OCI-LY7 (cell line): ENCODE measurements around the gene ALOXE3. TPM values are rescaled to one million over a fixed set of nuclear protein-coding genes. Genes with fewer than 3 reads are reported as not detected.

Experiments
- BruUV-seq: library from RNA; stranded (reverse); fragments of 400-500 nt; replicated peaks from 2 replicates; lab custom pipeline; 2021; lab: Mats Ljungman, UMichigan
- CTCF ChIA-PET: fragments of 300-600 bp; sonication (Branson Sonifier 250); formaldehyde crosslinking; loops from one replicate; lab custom pipeline; 2022; ENCODE audit warnings: antibody characterized with exemption; ENCODE audit not compliant: unreplicated experiment; lab: Charles Lee
- POLR2A ChIA-PET: fragments of 300-600 bp; sonication (Branson Sonifier 250); formaldehyde crosslinking; loops from one replicate; lab custom pipeline; 2022; ENCODE audit warnings: antibody characterized with exemption; lab: Charles Lee
- DNase-seq: peaks from one replicate; pipeline ENCODE4 v3.0.0-alpha.2; 2015; ENCODE audit warnings: low spot score
- H2AFZ ChIP-seq: fragments of 200-600 bp; sonication (generic), shearing (Covaris generic); 2 replicates; pipeline ENCODE4 v1.6.1; 2014; ENCODE audit warnings: mild to moderate bottlenecking, antibody characterized with exemption, low read length, moderate library complexity
- H3K27ac ChIP-seq: fragments of 200-600 bp; sonication (generic); 2 replicates; pipeline ENCODE4 v1.5.1; 2014; ENCODE audit warnings: mixed run types, low read depth, mild to moderate bottlenecking, moderate library complexity, low read length, inconsistent platforms; ENCODE audit not compliant: poor library complexity, severe bottlenecking
- H3K36me3 ChIP-seq: fragments of 200-600 bp; sonication (generic); 2 replicates; pipeline ENCODE4 v1.6.1; 2014; ENCODE audit warnings: mild to moderate bottlenecking, antibody characterized with exemption, low read length, moderate library complexity, mixed read lengths; ENCODE audit not compliant: insufficient read depth
- H3K4me1 ChIP-seq: fragments of 200-600 bp; sonication (generic); 2 replicates; pipeline ENCODE4 v1.5.1; 2014; ENCODE audit warnings: mild to moderate bottlenecking, low read length; ENCODE audit not compliant: insufficient read depth, poor library complexity, severe bottlenecking
- H3K4me2 ChIP-seq: fragments of 200-600 bp; sonication (generic); 2 replicates; pipeline ENCODE4 v1.6.1; 2014; ENCODE audit warnings: mild to moderate bottlenecking, low read length
- H3K4me3 ChIP-seq: fragments of 200-600 bp; sonication (generic); 2 replicates; pipeline ENCODE4 v1.5.1; 2014; ENCODE audit warnings: mild to moderate bottlenecking, low read depth, low read length; ENCODE audit not compliant: poor library complexity, severe bottlenecking
- H3K79me2 ChIP-seq: fragments of 200-600 bp; sonication (generic); 2 replicates; pipeline ENCODE4 v1.6.1; 2016; ENCODE audit warnings: low read depth, mild to moderate bottlenecking, low read length, moderate library complexity, mixed read lengths; ENCODE audit not compliant: insufficient read depth
- H3K9me2 ChIP-seq: fragments of 200-600 bp; sonication (generic); 2 replicates; pipeline ENCODE4 v1.6.1; 2016; ENCODE audit warnings: mild to moderate bottlenecking, low read length, mixed read lengths; ENCODE audit not compliant: insufficient read depth
- H3K9me3 ChIP-seq: fragments of 200-600 bp; sonication (generic); 2 replicates; pipeline ENCODE4 v1.6.1; 2014; ENCODE audit warnings: mild to moderate bottlenecking, mixed run types, low read length, mixed read lengths
- H4K20me1 ChIP-seq: fragments of 200-600 bp; sonication (generic); 2 replicates; pipeline ENCODE4 v1.6.1; 2014; ENCODE audit warnings: mild to moderate bottlenecking, antibody characterized with exemption, low read length, moderate library complexity, mixed read lengths; ENCODE audit not compliant: insufficient read depth
- CTCF ChIP-seq: fragments of 200-600 bp; sonication (generic); conservative IDR thresholded peaks from 2 replicates; pipeline ENCODE4 v1.5.1; 2014; ENCODE audit warnings: mild to moderate bottlenecking, antibody characterized with exemption, low read length, moderate library complexity, mixed read lengths
- EZH2phosphoT487 ChIP-seq: fragments of 200-600 bp; sonication (generic); IDR thresholded peaks from 2 replicates; pipeline ENCODE4 v1.6.1; 2018; ENCODE audit warnings: low read depth, borderline replicate concordance, mild to moderate bottlenecking, mixed run types, antibody characterized with exemption, low read length, moderate library complexity, mixed read lengths
- intact Hi-C: fragments of 100-400 bp; cut with micrococcal nuclease; formaldehyde crosslinking; loops from one replicate; pipeline ENCODE4 v1.10.0; 2022; ENCODE audit not compliant: unreplicated experiment
- total RNA-seq, 2 experiments: library from RNA; depleted of rRNA in 1 of 2; stranded (reverse); fragments of >200 nt in 1 of 2; shearing (Covaris generic) in 1 of 2; gene quantifications; 2 replicates each; pipeline ENCODE4 v1.2.3, GENCODE V29; 2014 to 2022

Gene ALOXE3
- total RNA-seq, 2 experiments from 2014 or later = 0.10 TPM; not detected in 1

DNA sequence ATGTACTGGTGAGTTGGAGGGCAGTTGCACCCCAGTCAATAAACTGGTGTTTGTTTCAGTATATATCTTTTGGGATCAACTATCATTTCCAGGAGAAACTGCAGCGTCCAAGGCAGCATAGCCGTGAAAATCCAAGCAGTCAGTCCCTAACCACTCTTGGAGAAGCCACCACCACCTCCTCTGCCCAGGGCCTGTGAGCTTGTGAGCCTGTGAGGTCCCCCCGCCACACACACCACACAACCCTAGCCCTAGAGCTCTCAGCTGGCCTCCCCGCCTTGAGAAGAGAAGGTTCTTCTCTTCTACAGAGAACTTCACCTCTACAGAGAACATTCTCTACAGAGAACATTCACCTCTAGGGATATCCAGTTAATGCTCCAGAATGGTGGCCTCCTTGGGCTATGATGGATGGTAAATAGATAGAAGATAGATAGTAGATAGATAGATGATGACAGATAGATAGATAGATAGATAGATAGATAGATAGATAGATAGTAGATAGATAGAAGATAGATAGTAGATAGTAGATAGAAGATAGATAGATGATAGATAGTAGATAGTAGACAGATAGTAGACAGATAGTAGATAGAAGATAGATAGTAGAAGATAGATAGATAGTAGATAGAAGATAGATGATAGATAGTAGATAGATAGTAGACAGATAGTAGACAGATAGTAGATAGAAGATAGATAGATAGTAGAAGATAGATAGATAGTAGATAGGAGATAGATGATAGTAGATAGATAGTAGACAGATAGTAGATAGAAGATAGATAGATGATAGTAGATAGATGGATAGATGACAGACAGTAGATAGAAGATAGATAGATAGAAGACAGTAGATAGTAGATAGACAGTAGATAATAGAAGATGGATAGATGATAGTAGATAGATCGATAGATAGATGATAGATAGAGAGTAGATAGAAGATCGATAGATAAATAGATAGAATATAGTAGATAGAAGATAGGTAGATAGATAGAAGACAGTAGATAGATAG lies 65.8 kb downstream of the ALOXE3 start:
- Histone ChIP-seq H3K4me2 (no peak overlapping the region), H3K79me2 (no peaks in the 10 kb centered on the region), H2AFZ (no peak overlapping the region), H3K36me3 (no peaks in the 10 kb centered on the region), H3K9me3 (no peaks in the 10 kb centered on the region), H3K4me3 (no peak overlapping the region), H3K4me1 (peaks cover 12% of the 10 kb centered on the region), H4K20me1 (no peaks in the 10 kb centered on the region), H3K27ac (no peak overlapping the region), H3K9me2 (no peaks in the 10 kb centered on the region)
- CTCF ChIA-PET = no interaction called here
- DNase-seq = no peak
- POLR2A ChIA-PET = no interaction called here
- BruUV-seq = no TSS peak
- TF ChIP-seq EZH2phosphoT487 (no peak), CTCF (no peak)
- intact Hi-C loops = no loop called here

DNA sequence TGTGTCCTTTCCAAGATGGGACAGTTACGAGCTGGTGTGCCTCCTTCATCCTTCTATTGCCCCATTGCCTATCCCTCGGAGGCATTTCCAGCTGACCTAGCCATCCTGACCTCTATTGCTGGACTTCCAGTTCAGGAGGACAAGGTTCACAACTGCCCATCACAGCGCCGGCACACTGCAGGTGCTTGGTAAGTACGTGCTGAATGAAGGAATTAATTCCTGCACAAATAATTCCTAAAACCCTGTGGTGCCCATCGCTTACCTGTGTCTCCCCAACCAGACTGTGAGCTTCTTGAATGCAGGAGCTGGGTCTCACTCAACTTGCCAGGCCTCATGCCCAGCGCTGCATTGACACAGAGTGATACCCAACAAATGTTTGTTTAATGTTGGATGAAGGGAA lies 66.5 kb downstream of the ALOXE3 start:
- Histone ChIP-seq H4K20me1 (no peaks in the 10 kb centered on the region), H3K9me2 (no peaks in the 10 kb centered on the region), H3K27ac (no peak overlapping the region), H3K36me3 (no peaks in the 10 kb centered on the region), H3K4me3 (no peak overlapping the region), H3K9me3 (no peaks in the 10 kb centered on the region), H3K4me1 (peaks cover 10% of the 10 kb centered on the region), H3K79me2 (no peaks in the 10 kb centered on the region), H2AFZ (no peak overlapping the region), H3K4me2 (no peak overlapping the region)
- TF ChIP-seq EZH2phosphoT487 (no peak), CTCF (no peak)
- no TSS peak for BruUV-seq
- DNase-seq = no peak
- intact Hi-C loops = no loop called here
- ChIA-PET CTCF (no interaction called here), POLR2A (interaction anchor here (0.6 kb wide), 1 partner anchor 66 kb away, joined by 3 read pairs; no protein-coding TSS in a partner anchor)

- no peak for TF ChIP-seq CTCF
- no peak for TF ChIP-seq EZH2phosphoT487
- no peaks in the 10 kb centered on the region for H3K9me3 ChIP-seq
- no peak overlapping the region for H3K4me2 ChIP-seq
- DNase-seq = no peak
- no TSS peak for BruUV-seq
- H3K4me1 ChIP-seq = no peaks in the 10 kb centered on the region
- POLR2A ChIA-PET = no interaction called here
- H3K79me2 ChIP-seq = no peaks in the 10 kb centered on the region
- H3K27ac ChIP-seq = no peak overlapping the region
- no peak overlapping the region for H2AFZ ChIP-seq
- no peak overlapping the region for H3K4me3 ChIP-seq
- intact Hi-C loops = loop anchor here (10.0 kb wide), 1 partner anchor 224 kb away; no protein-coding TSS in a partner anchor
- CTCF ChIA-PET = no interaction called here
- H3K9me2 ChIP-seq = no peaks in the 10 kb centered on the region
- H3K36me3 ChIP-seq = no peaks in the 10 kb centered on the region
- no peaks in the 10 kb centered on the region for H4K20me1 ChIP-seq
These were observed 69.6 kb downstream of the ALOXE3 start for GRCh38 chr17:8048736-8049135.
